ENCODE results near the gene G0S2. TPM values are rescaled to one million over a fixed set of nuclear protein-coding genes. Genes with fewer than 3 reads are reported as not detected.

The G0S2 gene
- total and polyA plus RNA-seq, 10 of the 15 experiments (the other 5 are each of a cell fraction or from before 2014, with no cell fraction given) = 0.07 to 0.51 (median 0.23) TPM

DNA sequence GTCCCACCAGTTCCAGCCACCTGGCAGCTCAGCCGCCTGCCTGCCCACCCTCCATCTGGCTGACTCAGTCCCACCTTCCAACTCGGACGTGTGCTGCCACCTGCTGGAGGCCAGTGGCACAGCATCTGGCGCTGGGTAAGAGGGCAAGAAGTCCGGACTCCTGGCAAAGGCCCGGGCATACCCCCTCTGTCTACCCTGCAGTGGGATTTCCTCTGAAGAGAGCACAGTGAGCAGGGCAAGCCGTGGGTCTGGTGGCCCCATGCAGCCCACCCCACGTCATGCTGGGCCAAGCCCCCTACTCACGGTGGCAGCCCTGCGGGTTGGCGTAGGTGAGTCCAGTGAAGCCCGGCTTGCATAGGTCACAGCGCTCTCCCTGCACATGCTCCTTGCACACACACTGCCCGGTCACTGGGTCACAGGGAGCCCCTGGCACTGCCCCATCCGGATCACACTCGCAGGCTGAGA, 47.4 kb upstream of the G0S2 start (continued):
- TF ChIP-seq, protein P1, sequence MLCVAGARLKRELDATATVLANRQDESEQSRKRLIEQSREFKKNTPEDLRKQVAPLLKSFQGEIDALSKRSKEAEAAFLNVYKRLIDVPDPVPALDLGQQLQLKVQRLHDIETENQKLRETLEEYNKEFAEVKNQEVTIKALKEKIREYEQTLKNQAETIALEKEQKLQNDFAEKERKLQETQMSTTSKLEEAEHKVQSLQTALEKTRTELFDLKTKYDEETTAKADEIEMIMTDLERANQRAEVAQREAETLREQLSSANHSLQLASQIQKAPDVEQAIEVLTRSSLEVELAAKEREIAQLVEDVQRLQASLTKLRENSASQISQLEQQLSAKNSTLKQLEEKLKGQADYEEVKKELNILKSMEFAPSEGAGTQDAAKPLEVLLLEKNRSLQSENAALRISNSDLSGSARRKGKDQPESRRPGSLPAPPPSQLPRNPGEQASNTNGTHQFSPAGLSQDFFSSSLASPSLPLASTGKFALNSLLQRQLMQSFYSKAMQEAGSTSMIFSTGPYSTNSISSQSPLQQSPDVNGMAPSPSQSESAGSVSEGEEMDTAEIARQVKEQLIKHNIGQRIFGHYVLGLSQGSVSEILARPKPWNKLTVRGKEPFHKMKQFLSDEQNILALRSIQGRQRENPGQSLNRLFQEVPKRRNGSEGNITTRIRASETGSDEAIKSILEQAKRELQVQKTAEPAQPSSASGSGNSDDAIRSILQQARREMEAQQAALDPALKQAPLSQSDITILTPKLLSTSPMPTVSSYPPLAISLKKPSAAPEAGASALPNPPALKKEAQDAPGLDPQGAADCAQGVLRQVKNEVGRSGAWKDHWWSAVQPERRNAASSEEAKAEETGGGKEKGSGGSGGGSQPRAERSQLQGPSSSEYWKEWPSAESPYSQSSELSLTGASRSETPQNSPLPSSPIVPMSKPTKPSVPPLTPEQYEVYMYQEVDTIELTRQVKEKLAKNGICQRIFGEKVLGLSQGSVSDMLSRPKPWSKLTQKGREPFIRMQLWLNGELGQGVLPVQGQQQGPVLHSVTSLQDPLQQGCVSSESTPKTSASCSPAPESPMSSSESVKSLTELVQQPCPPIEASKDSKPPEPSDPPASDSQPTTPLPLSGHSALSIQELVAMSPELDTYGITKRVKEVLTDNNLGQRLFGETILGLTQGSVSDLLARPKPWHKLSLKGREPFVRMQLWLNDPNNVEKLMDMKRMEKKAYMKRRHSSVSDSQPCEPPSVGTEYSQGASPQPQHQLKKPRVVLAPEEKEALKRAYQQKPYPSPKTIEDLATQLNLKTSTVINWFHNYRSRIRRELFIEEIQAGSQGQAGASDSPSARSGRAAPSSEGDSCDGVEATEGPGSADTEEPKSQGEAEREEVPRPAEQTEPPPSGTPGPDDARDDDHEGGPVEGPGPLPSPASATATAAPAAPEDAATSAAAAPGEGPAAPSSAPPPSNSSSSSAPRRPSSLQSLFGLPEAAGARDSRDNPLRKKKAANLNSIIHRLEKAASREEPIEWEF (IDR thresholded peaks at IDR 0.05; ENCODE audit: insufficient replicate concordance, low read depth, low read length) = no peak
- TF ChIP-seq NFIC (IDR thresholded peaks at IDR 0.05; ENCODE audit: low read depth, low read length) (no peak), BMI1 (IDR thresholded peaks at IDR 0.05; ENCODE audit: borderline replicate concordance) (no peak), ZBED1 (IDR thresholded peaks at IDR 0.05; ENCODE audit: borderline replicate concordance) (no peak), ZNF622 (IDR thresholded peaks at IDR 0.05) (no peak), STAT1 (conservative IDR thresholded peaks at IDR 0.05) (no peak), HCFC1 (IDR thresholded peaks at IDR 0.05; ENCODE audit: low read length) (no peak), TBL1XR1 (IDR thresholded peaks at IDR 0.05; ENCODE audit: low read depth, low read length) (no peak), CBFB (IDR thresholded peaks at IDR 0.05; ENCODE audit: low read depth) (no peak), MEF2A (IDR thresholded peaks at IDR 0.05; ENCODE audit: insufficient read depth, low read depth, low read length) (no peak)
- TF ChIP-seq, protein P2, sequence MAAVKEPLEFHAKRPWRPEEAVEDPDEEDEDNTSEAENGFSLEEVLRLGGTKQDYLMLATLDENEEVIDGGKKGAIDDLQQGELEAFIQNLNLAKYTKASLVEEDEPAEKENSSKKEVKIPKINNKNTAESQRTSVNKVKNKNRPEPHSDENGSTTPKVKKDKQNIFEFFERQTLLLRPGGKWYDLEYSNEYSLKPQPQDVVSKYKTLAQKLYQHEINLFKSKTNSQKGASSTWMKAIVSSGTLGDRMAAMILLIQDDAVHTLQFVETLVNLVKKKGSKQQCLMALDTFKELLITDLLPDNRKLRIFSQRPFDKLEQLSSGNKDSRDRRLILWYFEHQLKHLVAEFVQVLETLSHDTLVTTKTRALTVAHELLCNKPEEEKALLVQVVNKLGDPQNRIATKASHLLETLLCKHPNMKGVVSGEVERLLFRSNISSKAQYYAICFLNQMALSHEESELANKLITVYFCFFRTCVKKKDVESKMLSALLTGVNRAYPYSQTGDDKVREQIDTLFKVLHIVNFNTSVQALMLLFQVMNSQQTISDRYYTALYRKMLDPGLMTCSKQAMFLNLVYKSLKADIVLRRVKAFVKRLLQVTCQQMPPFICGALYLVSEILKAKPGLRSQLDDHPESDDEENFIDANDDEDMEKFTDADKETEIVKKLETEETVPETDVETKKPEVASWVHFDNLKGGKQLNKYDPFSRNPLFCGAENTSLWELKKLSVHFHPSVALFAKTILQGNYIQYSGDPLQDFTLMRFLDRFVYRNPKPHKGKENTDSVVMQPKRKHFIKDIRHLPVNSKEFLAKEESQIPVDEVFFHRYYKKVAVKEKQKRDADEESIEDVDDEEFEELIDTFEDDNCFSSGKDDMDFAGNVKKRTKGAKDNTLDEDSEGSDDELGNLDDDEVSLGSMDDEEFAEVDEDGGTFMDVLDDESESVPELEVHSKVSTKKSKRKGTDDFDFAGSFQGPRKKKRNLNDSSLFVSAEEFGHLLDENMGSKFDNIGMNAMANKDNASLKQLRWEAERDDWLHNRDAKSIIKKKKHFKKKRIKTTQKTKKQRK (IDR thresholded peaks at IDR 0.05; ENCODE audit: low read depth, low read length) = no peak

All from GM12878 (cell line).